ENCODE measurements around the gene DNASE1L3. TPM values are rescaled to one million over a fixed set of nuclear protein-coding genes. Genes with fewer than 3 reads are reported as not detected.

Gene DNASE1L3
- total RNA-seq, 5 donors from 2014 or later (not counting 1 experiment from before 2014, with no cell fraction given) = 0.30 to 0.73 (median 0.45) TPM; not detected in 1

DNA sequence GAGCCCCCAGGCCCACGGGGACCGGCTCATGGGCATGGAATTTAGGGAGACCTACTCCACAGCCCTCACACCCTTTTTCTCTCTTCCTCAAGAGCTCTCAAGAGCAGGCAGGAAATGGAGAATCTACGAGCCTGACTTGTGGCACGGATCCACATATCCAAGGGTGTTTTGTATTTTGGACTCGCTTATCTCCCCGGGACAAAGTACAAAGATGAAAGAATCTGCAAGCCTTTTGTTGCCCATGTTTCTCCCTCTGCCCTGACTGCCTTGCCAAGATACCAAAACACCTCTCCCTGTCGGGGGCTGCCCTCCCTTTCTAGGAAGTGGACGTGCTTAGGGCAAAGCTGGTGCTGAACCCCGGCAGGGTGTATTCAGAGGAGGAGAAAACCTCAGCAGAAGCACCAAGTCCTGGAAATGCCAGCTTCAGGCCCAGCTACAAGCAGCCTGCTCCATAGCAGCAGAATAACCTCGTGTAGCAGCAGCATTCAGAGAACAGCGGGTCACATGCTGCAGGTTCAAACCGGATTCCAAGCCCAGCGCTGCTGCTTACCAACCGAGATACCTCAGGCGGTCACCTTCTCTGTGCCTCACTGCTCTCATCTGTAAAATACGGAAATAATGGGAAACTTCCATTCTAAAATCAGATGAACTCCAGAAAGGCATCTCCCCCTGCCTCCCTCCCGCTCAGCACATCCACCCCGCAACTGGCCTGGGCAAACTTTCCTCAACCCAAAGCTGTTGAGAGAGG, 35.2 kb downstream of the DNASE1L3 start:
- ATAC-seq (replicated peaks in 1 of 4) = no peak
- H3K27me3 ChIP-seq (replicated peaks in 1 of 2; ENCODE audit: control insufficient read depth in 2 of 2, extremely low read depth in 1 of 2, insufficient read depth in 2 of 2, low read length in 1 of 2) = peaks cover 0 to 30% of the 10 kb centered on the region in 2 experiments
- Mint-ChIP-seq H3K27ac (no peak overlapping the region), H3K9me3 (no peaks in the 10 kb centered on the region), H3K4me3 (no peak overlapping the region), H3K4me1 (peaks cover 13 to 15% (median 14%) of the 10 kb centered on the region in 3 donors), H3K36me3 (peaks cover 3% of the 10 kb centered on the region), H3K27me3 (no peaks in the 10 kb centered on the region)
- peaks cover 0 to 25% of the 10 kb centered on the region in 2 experiments for H3K4me1 ChIP-seq (ENCODE audit: control insufficient read depth in 1 of 2, extremely low read depth in 1 of 2, insufficient read depth in 2 of 2, low read length in 2 of 2)
- H3K27ac ChIP-seq (ENCODE audit: low read length) = no peak overlapping the region
- 40% methylated on average over 4 of the region's 18 CpGs for WGBS (ENCODE audit: insufficient coverage)
- ChIA-PET POLR2A (no interaction called here), CTCF (interaction anchor here in 1 of 2 donors (0.5 to 0.7 kb wide), 2 partner anchors 48 to 958 kb away, joined by 3 to 5 read pairs; no protein-coding TSS in a partner anchor)
- H3K4me3 ChIP-seq (ENCODE audit: control insufficient read depth in 1 of 2, extremely low read depth in 1 of 2, low read length in 1 of 2) = no peak overlapping the region
- H3K36me3 ChIP-seq (ENCODE audit: control insufficient read depth in 2 of 2, extremely low read depth in 1 of 2, insufficient read depth in 1 of 2, low read length in 1 of 2) = peaks cover 0 to 3% of the 10 kb centered on the region in 2 donors
- no peaks in the 10 kb centered on the region for H3K9me3 ChIP-seq
- no peak for DNase-seq

DNA sequence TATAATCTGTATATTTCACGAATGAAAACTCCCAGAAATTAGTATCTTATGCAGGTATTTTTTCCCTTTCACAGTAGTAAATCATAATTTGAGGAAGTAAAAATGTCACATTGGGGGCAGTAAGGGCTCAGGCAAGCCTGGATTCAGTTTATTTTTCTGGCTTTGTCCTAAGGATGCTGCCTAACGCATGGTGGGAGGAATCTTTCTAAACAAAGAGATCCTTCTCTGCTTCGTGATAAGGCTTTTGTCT, 35.7 kb downstream of the DNASE1L3 start:
- no peaks in the 10 kb centered on the region for H3K27me3 Mint-ChIP-seq
- POLR2A ChIA-PET = no interaction called here
- no peak overlapping the region for H3K27ac ChIP-seq (ENCODE audit: low read length)

DNA sequence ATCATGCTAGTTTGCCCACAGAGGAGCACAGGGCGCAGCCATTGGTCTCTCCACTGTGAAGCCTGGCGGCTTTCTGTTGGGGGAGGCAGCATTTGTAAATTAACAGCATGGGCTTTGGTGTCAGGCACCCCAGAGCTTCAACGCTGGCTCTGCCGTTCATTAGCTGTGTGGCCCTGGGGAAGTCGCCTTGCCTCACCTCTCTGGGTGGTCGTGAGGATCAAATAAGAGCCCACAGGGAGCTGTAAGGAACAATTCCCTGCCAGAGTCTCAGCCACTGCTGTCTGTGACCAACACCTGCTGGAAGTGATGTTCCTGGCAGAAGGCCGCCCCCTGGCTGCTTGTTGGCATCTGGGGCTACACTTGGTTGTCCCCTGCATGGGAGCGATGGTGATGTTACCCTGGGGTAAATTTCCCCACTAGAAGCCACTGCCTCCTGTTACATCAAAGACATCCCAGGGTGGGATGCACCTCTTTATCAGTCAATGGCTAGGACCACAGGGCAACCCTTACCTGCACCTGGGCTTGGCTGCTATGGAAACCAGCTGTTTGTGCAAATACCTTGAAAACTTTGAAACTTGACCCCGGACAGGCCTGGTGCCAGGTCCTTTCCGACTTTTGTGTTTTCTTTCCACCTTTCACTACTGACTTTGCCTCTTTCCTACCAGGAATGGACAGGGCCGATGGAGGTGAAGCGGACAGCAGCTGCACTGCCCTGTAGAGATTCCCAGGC, 36.9 kb downstream of the DNASE1L3 start:
- H3K27me3 Mint-ChIP-seq = no peaks in the 10 kb centered on the region
- no peak overlapping the region for H3K4me3 Mint-ChIP-seq
- H3K9me3 ChIP-seq = no peaks in the 10 kb centered on the region
- no peak overlapping the region for H3K27ac Mint-ChIP-seq
- H3K27me3 ChIP-seq (replicated peaks in 1 of 2; ENCODE audit: control insufficient read depth in 2 of 2, extremely low read depth in 1 of 2, insufficient read depth in 2 of 2, low read length in 1 of 2) = peaks cover 0 to 30% of the 10 kb centered on the region in 2 experiments
- H3K36me3 Mint-ChIP-seq = peaks cover 13% of the 10 kb centered on the region
- H3K27ac ChIP-seq (ENCODE audit: low read length) = no peak overlapping the region
- H3K4me1 Mint-ChIP-seq = peaks cover 11 to 14% (median 13%) of the 10 kb centered on the region in 3 donors
- H3K4me3 ChIP-seq (ENCODE audit: control insufficient read depth in 1 of 2, extremely low read depth in 1 of 2, low read length in 1 of 2) = no peak overlapping the region
- no peaks in the 10 kb centered on the region for H3K9me3 Mint-ChIP-seq
- CTCF ChIA-PET = interaction anchor here in 1 of 2 donors (1.3 kb wide), 1 partner anchor 10 kb away, joined by 3 read pairs; no protein-coding TSS in a partner anchor
- POLR2A ChIA-PET = no interaction called here
- H3K4me1 ChIP-seq (ENCODE audit: control insufficient read depth in 1 of 2, extremely low read depth in 1 of 2, insufficient read depth in 2 of 2, low read length in 2 of 2) = peaks cover 0 to 22% of the 10 kb centered on the region in 2 experiments
- ATAC-seq (replicated peaks in 1 of 4) (peak in 1 of 4 experiments; percentile 43), DNase-seq (peak in 31 of 35 experiments; percentile 12 to 61 (median 38))
- WGBS (ENCODE audit: insufficient coverage) = 86% methylated on average over 10 of the region's 12 CpGs
- peaks cover 0 to 3% of the 10 kb centered on the region in 2 donors for H3K36me3 ChIP-seq (ENCODE audit: control insufficient read depth in 2 of 2, extremely low read depth in 1 of 2, insufficient read depth in 1 of 2, low read length in 1 of 2)

More for the DNA sequence above, 35.7 kb downstream of the DNASE1L3 start:
- CTCF ChIA-PET = interaction anchor here in 1 of 2 donors (0.5 to 0.7 kb wide), 2 partner anchors 48 to 957 kb away, joined by 3 to 5 read pairs; no protein-coding TSS in a partner anchor
- H3K4me1 Mint-ChIP-seq = peaks cover 13 to 15% (median 14%) of the 10 kb centered on the region in 3 donors
- ATAC-seq (replicated peaks in 1 of 4) = no peak
- peaks cover 8% of the 10 kb centered on the region for H3K36me3 Mint-ChIP-seq
- no peak overlapping the region for H3K27ac Mint-ChIP-seq
- Histone ChIP-seq H3K27me3 (replicated peaks in 1 of 2; ENCODE audit: control insufficient read depth in 2 of 2, extremely low read depth in 1 of 2, insufficient read depth in 2 of 2, low read length in 1 of 2) (peaks cover 0 to 30% of the 10 kb centered on the region in 2 experiments), H3K9me3 (no peaks in the 10 kb centered on the region), H3K36me3 (ENCODE audit: control insufficient read depth in 2 of 2, extremely low read depth in 1 of 2, insufficient read depth in 1 of 2, low read length in 1 of 2) (peaks cover 0 to 3% of the 10 kb centered on the region in 2 donors), H3K4me3 (ENCODE audit: control insufficient read depth in 1 of 2, extremely low read depth in 1 of 2, low read length in 1 of 2) (no peak overlapping the region), H3K4me1 (ENCODE audit: control insufficient read depth in 1 of 2, extremely low read depth in 1 of 2, insufficient read depth in 2 of 2, low read length in 2 of 2) (peaks cover 0 to 25% of the 10 kb centered on the region in 2 experiments)
- DNase-seq = no peak
- no CpG with 5 or more reads among the region's 3 CpGs for WGBS (ENCODE audit: insufficient coverage)
- no peak overlapping the region for H3K4me3 Mint-ChIP-seq
- no peaks in the 10 kb centered on the region for H3K9me3 Mint-ChIP-seq

GRCh38 chr3:58173029-58173668, 37.6 kb downstream of the DNASE1L3 start:
- Mint-ChIP-seq H3K27me3 (no peaks in the 10 kb centered on the region), H3K27ac (no peak overlapping the region), H3K36me3 (peaks cover 19% of the 10 kb centered on the region), H3K9me3 (no peaks in the 10 kb centered on the region), H3K4me3 (no peak overlapping the region), H3K4me1 (peaks cover 4 to 7% (median 6%) of the 10 kb centered on the region in 3 donors)
- 79% methylated on average over 11 of the region's 14 CpGs for WGBS (ENCODE audit: insufficient coverage)
- peaks cover 0 to 15% of the 10 kb centered on the region in 2 experiments for H3K4me1 ChIP-seq (ENCODE audit: control insufficient read depth in 1 of 2, extremely low read depth in 1 of 2, insufficient read depth in 2 of 2, low read length in 2 of 2)
- ChIA-PET POLR2A (no interaction called here), CTCF (interaction anchor here (0.6 to 1.3 kb wide), 2 partner anchors 10 to 1873 kb away, joined by 3 read pairs; no protein-coding TSS in a partner anchor)
- H3K36me3 ChIP-seq (ENCODE audit: control insufficient read depth in 2 of 2, extremely low read depth in 1 of 2, insufficient read depth in 1 of 2, low read length in 1 of 2) = peaks cover 2 to 4% of the 10 kb centered on the region in 2 donors
- ATAC-seq (replicated peaks in 1 of 4) (no peak), DNase-seq (no peak)
- no peaks in the 10 kb centered on the region for H3K9me3 ChIP-seq
- H3K27ac ChIP-seq (ENCODE audit: low read length) = no peak overlapping the region
- peaks cover 0 to 25% of the 10 kb centered on the region in 2 experiments for H3K27me3 ChIP-seq (replicated peaks in 1 of 2; ENCODE audit: control insufficient read depth in 2 of 2, extremely low read depth in 1 of 2, insufficient read depth in 2 of 2, low read length in 1 of 2)
- no peak overlapping the region for H3K4me3 ChIP-seq (ENCODE audit: control insufficient read depth in 1 of 2, extremely low read depth in 1 of 2, low read length in 1 of 2)

- peaks cover 5 to 7% of the 10 kb centered on the region in 2 donors for H3K36me3 ChIP-seq (ENCODE audit: control insufficient read depth in 2 of 2, extremely low read depth in 1 of 2, insufficient read depth in 1 of 2, low read length in 1 of 2)
- CTCF ChIA-PET = no interaction called here
- H3K27ac ChIP-seq (ENCODE audit: low read length) = no peak overlapping the region
- Mint-ChIP-seq H3K27ac (no peak overlapping the region), H3K27me3 (no peaks in the 10 kb centered on the region), H3K4me1 (peaks cover 0 to 4% (median 0%) of the 10 kb centered on the region in 3 donors), H3K4me3 (no peak overlapping the region), H3K36me3 (peaks cover 22% of the 10 kb centered on the region), H3K9me3 (no peaks in the 10 kb centered on the region)
- WGBS (ENCODE audit: insufficient coverage) = 97% methylated on average over 8 of the region's 9 CpGs
- H3K4me3 ChIP-seq (ENCODE audit: control insufficient read depth in 1 of 2, extremely low read depth in 1 of 2, low read length in 1 of 2) = no peak overlapping the region
- H3K4me1 ChIP-seq (ENCODE audit: control insufficient read depth in 1 of 2, extremely low read depth in 1 of 2, insufficient read depth in 2 of 2, low read length in 2 of 2) = peaks cover 0 to 6% of the 10 kb centered on the region in 2 experiments
- H3K9me3 ChIP-seq = no peaks in the 10 kb centered on the region
- DNase-seq (no peak), ATAC-seq (replicated peaks in 1 of 4) (no peak)
- POLR2A ChIA-PET = no interaction called here
- H3K27me3 ChIP-seq (replicated peaks in 1 of 2; ENCODE audit: control insufficient read depth in 2 of 2, extremely low read depth in 1 of 2, insufficient read depth in 2 of 2, low read length in 1 of 2) = peaks cover 0 to 14% of the 10 kb centered on the region in 2 experiments
Measured at GRCh38 chr3:58171126-58171525, 39.6 kb downstream of the DNASE1L3 start.

GRCh38 chr3:58170376-58170775, 40.4 kb downstream of the DNASE1L3 start:
- H3K27ac ChIP-seq (ENCODE audit: low read length) = no peak overlapping the region
- no peak overlapping the region for H3K27ac Mint-ChIP-seq
- CTCF ChIA-PET = no interaction called here
- WGBS (ENCODE audit: insufficient coverage) = 75% methylated on average over 5 of the region's 11 CpGs
- POLR2A ChIA-PET = no interaction called here
- peaks cover 5 to 7% of the 10 kb centered on the region in 2 donors for H3K36me3 ChIP-seq (ENCODE audit: control insufficient read depth in 2 of 2, extremely low read depth in 1 of 2, insufficient read depth in 1 of 2, low read length in 1 of 2)
- H3K4me3 ChIP-seq (ENCODE audit: control insufficient read depth in 1 of 2, extremely low read depth in 1 of 2, low read length in 1 of 2) = no peak overlapping the region
- no peak for ATAC-seq (replicated peaks in 1 of 4)
- H3K4me1 ChIP-seq (ENCODE audit: control insufficient read depth in 1 of 2, extremely low read depth in 1 of 2, insufficient read depth in 2 of 2, low read length in 2 of 2) = no peaks in the 10 kb centered on the region
- H3K9me3 ChIP-seq = no peaks in the 10 kb centered on the region
- H3K9me3 Mint-ChIP-seq = no peaks in the 10 kb centered on the region
- no peak overlapping the region for H3K4me3 Mint-ChIP-seq
- peaks cover 22% of the 10 kb centered on the region for H3K36me3 Mint-ChIP-seq
- no peak for DNase-seq
- H3K27me3 ChIP-seq (replicated peaks in 1 of 2; ENCODE audit: control insufficient read depth in 2 of 2, extremely low read depth in 1 of 2, insufficient read depth in 2 of 2, low read length in 1 of 2) = peaks cover 0 to 6% of the 10 kb centered on the region in 2 experiments
- no peaks in the 10 kb centered on the region for H3K27me3 Mint-ChIP-seq
- peaks cover 0 to 4% (median 0%) of the 10 kb centered on the region in 3 donors for H3K4me1 Mint-ChIP-seq

Measured in T-cell (primary cell).